GM23338 (cell line): ENCODE data around the gene FLT1. TPM values are rescaled to one million over a fixed set of nuclear protein-coding genes. Genes with fewer than 3 reads are reported as not detected.

Experiments used
- ATAC-seq: fragments of 200-7000 bp; cut with Tn5 transposase; 3 replicates; pipeline ENCODE4 v1.9.1; 2020
- DNase-seq: peaks from one replicate; pipeline ENCODE4 v3.0.0-alpha.2; 2015; ENCODE audit warnings: low spot score
- H2AFZ ChIP-seq: fragments of 200-600 bp; sonication (generic); 2 replicates; pipeline ENCODE4 v1.8.0; 2016; ENCODE audit warnings: antibody characterized with exemption, mild to moderate bottlenecking, moderate library complexity
- H3F3A ChIP-seq: fragments of 200-600 bp; sonication (generic); replicated peaks from 2 replicates; pipeline ENCODE4 v1.8.0; 2017; ENCODE audit warnings: antibody characterized with exemption, mixed run types, low read depth
- H3K27ac ChIP-seq: fragments of 200-600 bp; sonication (generic); 2 replicates; pipeline ENCODE4 v1.6.1; 2016; ENCODE audit warnings: low read depth
- H3K27me3 ChIP-seq: fragments of 200-600 bp; sonication (generic); 2 replicates; pipeline ENCODE4 v1.8.0; 2016; ENCODE audit warnings: mild to moderate bottlenecking, mixed run types, moderate library complexity; ENCODE audit not compliant: insufficient read depth
- H3K36me3 ChIP-seq: fragments of 200-600 bp; sonication (generic); 2 replicates; pipeline ENCODE4 v1.8.0; 2016; ENCODE audit warnings: mild to moderate bottlenecking; ENCODE audit not compliant: insufficient read depth
- H3K4me1 ChIP-seq: fragments of 200-600 bp; sonication (generic); 2 replicates; pipeline ENCODE4 v1.8.0; 2016; ENCODE audit warnings: mild to moderate bottlenecking, moderate library complexity; ENCODE audit not compliant: insufficient read depth
- H3K4me2 ChIP-seq: fragments of 200-600 bp; sonication (generic); 2 replicates; pipeline ENCODE4 v1.7.1; 2017; ENCODE audit warnings: mixed run types
- H3K4me3 ChIP-seq: fragments of 200-600 bp; sonication (generic); 2 replicates; pipeline ENCODE4 v1.6.1; 2016; ENCODE audit warnings: mixed run types
- H3K79me2 ChIP-seq: fragments of 200-600 bp; sonication (generic); replicated peaks from 2 replicates; pipeline ENCODE4 v1.8.0; 2017; ENCODE audit warnings: mild to moderate bottlenecking; ENCODE audit not compliant: insufficient read depth
- H3K9me2 ChIP-seq: fragments of 200-600 bp; sonication (generic); 2 replicates; pipeline ENCODE4 v1.8.0; 2017; ENCODE audit not compliant: insufficient read depth
- H4K20me1 ChIP-seq: fragments of 200-600 bp; sonication (generic); replicated peaks from 2 replicates; pipeline ENCODE4 v1.8.0; 2017; ENCODE audit warnings: mild to moderate bottlenecking; ENCODE audit not compliant: insufficient read depth
- H3K27ac Mint-ChIP-seq: 2 replicates; pipeline ENCODE4 v1.8.0; 2020; ENCODE audit warnings: inconsistent platforms, mild to moderate bottlenecking, moderate library complexity, mixed read lengths
- H3K27me3 Mint-ChIP-seq: 3 replicates; pipeline ENCODE4 v1.8.0; 2022; ENCODE audit warnings: low read depth, mild to moderate bottlenecking, moderate library complexity, mixed read lengths, inconsistent platforms; ENCODE audit not compliant: insufficient read depth, poor library complexity
- H3K36me3 Mint-ChIP-seq: 3 replicates; pipeline ENCODE4 v1.8.0; 2021; ENCODE audit warnings: low read depth, mild to moderate bottlenecking, inconsistent platforms, moderate library complexity, mixed read lengths
- H3K4me1 Mint-ChIP-seq: 3 replicates; pipeline ENCODE4 v1.8.0; 2020; ENCODE audit warnings: mild to moderate bottlenecking, inconsistent platforms, mixed read lengths
- H3K4me3 Mint-ChIP-seq: 3 replicates; pipeline ENCODE4 v1.8.0; 2021; ENCODE audit warnings: moderate library complexity, mild to moderate bottlenecking, inconsistent platforms, mixed read lengths
- H3K9me3 Mint-ChIP-seq: 3 replicates; pipeline ENCODE4 v1.8.0; 2020; ENCODE audit warnings: moderate library complexity, mild to moderate bottlenecking, inconsistent platforms, mixed read lengths
- CREB1 ChIP-seq: fragments of 250-450 bp; sonication (Bioruptor Pico); IDR thresholded peaks from 2 replicates; pipeline ENCODE4 v1.5.0; 2020; ENCODE audit warnings: low read depth, mild to moderate bottlenecking, moderate library complexity
- EZH2 ChIP-seq: fragments of 200-600 bp; sonication (generic); IDR thresholded peaks from one replicate; pipeline ENCODE4 v1.8.0; 2017; ENCODE audit warnings: antibody characterized with exemption, mild to moderate bottlenecking, low read depth; ENCODE audit not compliant: unreplicated experiment
- EZH2phosphoT487 ChIP-seq: fragments of 200-600 bp; sonication (generic); IDR thresholded peaks from one replicate; pipeline ENCODE4 v1.8.1; 2018; ENCODE audit warnings: antibody characterized with exemption; ENCODE audit not compliant: unreplicated experiment
- JUNB ChIP-seq: IDR thresholded peaks from one replicate; pipeline ENCODE4 v1.6.1; 2016; ENCODE audit warnings: antibody characterized with exemption; ENCODE audit not compliant: unreplicated experiment
- NANOG ChIP-seq: IDR thresholded peaks from 2 replicates; pipeline ENCODE4 v1.6.1; 2016; ENCODE audit warnings: antibody characterized with exemption, borderline replicate concordance
- POLR2AphosphoS5 ChIP-seq: IDR thresholded peaks from 2 replicates; pipeline ENCODE4 v1.6.1; 2016; ENCODE audit warnings: antibody characterized with exemption, low read depth
- STAT1 ChIP-seq: IDR thresholded peaks from one replicate; pipeline ENCODE4 v1.6.1; 2016; ENCODE audit warnings: antibody characterized with exemption; ENCODE audit not compliant: unreplicated experiment
- ZNF114 ChIP-seq: fragments of 250-450 bp; sonication (Bioruptor Pico); IDR thresholded peaks from 2 replicates; pipeline ENCODE4 v1.5.0; 2020; ENCODE audit warnings: mild to moderate bottlenecking, moderate library complexity
- ZNF331 ChIP-seq: fragments of 250-450 bp; sonication (Bioruptor Pico); IDR thresholded peaks from 2 replicates; pipeline ENCODE4 v1.5.0; 2020; ENCODE audit warnings: low read depth, mild to moderate bottlenecking, moderate library complexity
- polyA plus RNA-seq: library from polyadenylated mRNA; unstranded; fragments of >200 nt; fragmentation: Nextera tagmentation; extraction: Ambion mirVana; gene quantifications from 2 replicates; pipeline ENCODE4 v1.2.1, GENCODE V29; 2016
- total RNA-seq: library from RNA; depleted of rRNA; stranded (reverse); fragments of >200 nt; shearing (Covaris generic); gene quantifications from 2 replicates; pipeline ENCODE4 v1.2.3, GENCODE V29; 2014
- TF ChIP-seq, protein P1 (sequence below): IDR thresholded peaks from one replicate; pipeline ENCODE4 v1.6.1; 2018; ENCODE audit warnings: antibody characterized with exemption; ENCODE audit not compliant: unreplicated experiment
- TF ChIP-seq, protein P2 (sequence below), 2 experiments: fragments of 200-600 bp in 1 of 2; sonication (generic) in 1 of 2; conservative IDR thresholded peaks; 2 replicates each; pipeline versions ENCODE4 v1.5.1 to v1.6.1; 2016 to 2017; ENCODE audit warnings: antibody characterized with exemption in 2 of 2, low read depth in 2 of 2, mild to moderate bottlenecking in 2 of 2, moderate library complexity in 1 of 2
- TF ChIP-seq, protein P3 (sequence below): fragments of 250-450 bp; sonication (Bioruptor Pico); IDR thresholded peaks from 2 replicates; pipeline ENCODE4 v1.5.0; 2020; ENCODE audit warnings: mild to moderate bottlenecking, moderate library complexity
- TF ChIP-seq, protein P4 (sequence below): IDR thresholded peaks from 2 replicates; pipeline ENCODE4 v1.6.1; 2016; ENCODE audit warnings: antibody characterized with exemption

FLT1 gene
- total and polyA plus RNA-seq, 2 experiments from 2014 or later: 26.8 to 116 TPM

DNA sequence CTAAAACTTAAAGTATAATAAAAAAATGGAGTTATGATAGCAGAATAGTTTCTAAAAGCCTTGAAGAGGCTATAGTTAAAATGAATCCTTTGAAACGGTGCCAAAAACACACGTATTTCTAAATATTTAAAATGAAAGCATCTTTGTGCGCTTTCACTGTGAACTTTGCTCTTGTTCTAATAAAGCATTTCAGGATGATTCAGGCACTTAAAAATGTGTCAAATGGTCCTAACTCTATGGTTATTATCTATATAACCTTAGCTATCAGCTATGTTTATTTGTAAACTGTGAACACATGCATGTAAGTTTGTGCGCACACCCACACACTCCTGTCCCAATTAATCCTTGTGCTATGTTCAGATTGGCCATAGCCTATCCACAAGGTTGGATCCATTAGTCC, 124.5 kb downstream of the FLT1 start:
- Histone ChIP-seq H3K79me2 (no peaks in the 10 kb centered on the region), H2AFZ (no peak overlapping the region), H4K20me1 (no peaks in the 10 kb centered on the region), H3K27ac (no peak overlapping the region), H3K36me3 (peaks cover 3% of the 10 kb centered on the region; the same call in 1 of the 2 replicates), H3K4me2 (no peak overlapping the region), H3K27me3 (no peaks in the 10 kb centered on the region), H3K4me1 (no peaks in the 10 kb centered on the region; the same call in 1 of the 2 replicates), H3K4me3 (no peak overlapping the region), H3F3A (no peaks in the 10 kb centered on the region), H3K9me2 (peaks cover 7% of the 10 kb centered on the region; the same call in 1 of the 2 replicates)
- ATAC-seq: no peak
- Mint-ChIP-seq H3K4me3 (no peak overlapping the region), H3K9me3 (no peaks in the 10 kb centered on the region), H3K36me3 (peaks cover 37% of the 10 kb centered on the region), H3K27me3 (no peaks in the 10 kb centered on the region), H3K27ac (no peak overlapping the region), H3K4me1 (peaks cover 6% of the 10 kb centered on the region; the same call in 2 of the 3 replicates)
- TF ChIP-seq ZNF114 (no peak), CREB1 (CRISPR knock-in tag) (no peak), EZH2 (no peak), STAT1 (no peak), JUNB (no peak), NANOG (no peak), EZH2phosphoT487 (no peak), POLR2AphosphoS5 (no peak), ZNF331 (CRISPR knock-in tag) (no peak)
- TF ChIP-seq, protein P1, sequence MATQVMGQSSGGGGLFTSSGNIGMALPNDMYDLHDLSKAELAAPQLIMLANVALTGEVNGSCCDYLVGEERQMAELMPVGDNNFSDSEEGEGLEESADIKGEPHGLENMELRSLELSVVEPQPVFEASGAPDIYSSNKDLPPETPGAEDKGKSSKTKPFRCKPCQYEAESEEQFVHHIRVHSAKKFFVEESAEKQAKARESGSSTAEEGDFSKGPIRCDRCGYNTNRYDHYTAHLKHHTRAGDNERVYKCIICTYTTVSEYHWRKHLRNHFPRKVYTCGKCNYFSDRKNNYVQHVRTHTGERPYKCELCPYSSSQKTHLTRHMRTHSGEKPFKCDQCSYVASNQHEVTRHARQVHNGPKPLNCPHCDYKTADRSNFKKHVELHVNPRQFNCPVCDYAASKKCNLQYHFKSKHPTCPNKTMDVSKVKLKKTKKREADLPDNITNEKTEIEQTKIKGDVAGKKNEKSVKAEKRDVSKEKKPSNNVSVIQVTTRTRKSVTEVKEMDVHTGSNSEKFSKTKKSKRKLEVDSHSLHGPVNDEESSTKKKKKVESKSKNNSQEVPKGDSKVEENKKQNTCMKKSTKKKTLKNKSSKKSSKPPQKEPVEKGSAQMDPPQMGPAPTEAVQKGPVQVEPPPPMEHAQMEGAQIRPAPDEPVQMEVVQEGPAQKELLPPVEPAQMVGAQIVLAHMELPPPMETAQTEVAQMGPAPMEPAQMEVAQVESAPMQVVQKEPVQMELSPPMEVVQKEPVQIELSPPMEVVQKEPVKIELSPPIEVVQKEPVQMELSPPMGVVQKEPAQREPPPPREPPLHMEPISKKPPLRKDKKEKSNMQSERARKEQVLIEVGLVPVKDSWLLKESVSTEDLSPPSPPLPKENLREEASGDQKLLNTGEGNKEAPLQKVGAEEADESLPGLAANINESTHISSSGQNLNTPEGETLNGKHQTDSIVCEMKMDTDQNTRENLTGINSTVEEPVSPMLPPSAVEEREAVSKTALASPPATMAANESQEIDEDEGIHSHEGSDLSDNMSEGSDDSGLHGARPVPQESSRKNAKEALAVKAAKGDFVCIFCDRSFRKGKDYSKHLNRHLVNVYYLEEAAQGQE: no peak
- TF ChIP-seq, protein P2, sequence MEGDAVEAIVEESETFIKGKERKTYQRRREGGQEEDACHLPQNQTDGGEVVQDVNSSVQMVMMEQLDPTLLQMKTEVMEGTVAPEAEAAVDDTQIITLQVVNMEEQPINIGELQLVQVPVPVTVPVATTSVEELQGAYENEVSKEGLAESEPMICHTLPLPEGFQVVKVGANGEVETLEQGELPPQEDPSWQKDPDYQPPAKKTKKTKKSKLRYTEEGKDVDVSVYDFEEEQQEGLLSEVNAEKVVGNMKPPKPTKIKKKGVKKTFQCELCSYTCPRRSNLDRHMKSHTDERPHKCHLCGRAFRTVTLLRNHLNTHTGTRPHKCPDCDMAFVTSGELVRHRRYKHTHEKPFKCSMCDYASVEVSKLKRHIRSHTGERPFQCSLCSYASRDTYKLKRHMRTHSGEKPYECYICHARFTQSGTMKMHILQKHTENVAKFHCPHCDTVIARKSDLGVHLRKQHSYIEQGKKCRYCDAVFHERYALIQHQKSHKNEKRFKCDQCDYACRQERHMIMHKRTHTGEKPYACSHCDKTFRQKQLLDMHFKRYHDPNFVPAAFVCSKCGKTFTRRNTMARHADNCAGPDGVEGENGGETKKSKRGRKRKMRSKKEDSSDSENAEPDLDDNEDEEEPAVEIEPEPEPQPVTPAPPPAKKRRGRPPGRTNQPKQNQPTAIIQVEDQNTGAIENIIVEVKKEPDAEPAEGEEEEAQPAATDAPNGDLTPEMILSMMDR (conservative IDR thresholded peaks at IDR 0.05; ENCODE audit: low read depth in 2 of 2): no peak
- TF ChIP-seq, protein P3, sequence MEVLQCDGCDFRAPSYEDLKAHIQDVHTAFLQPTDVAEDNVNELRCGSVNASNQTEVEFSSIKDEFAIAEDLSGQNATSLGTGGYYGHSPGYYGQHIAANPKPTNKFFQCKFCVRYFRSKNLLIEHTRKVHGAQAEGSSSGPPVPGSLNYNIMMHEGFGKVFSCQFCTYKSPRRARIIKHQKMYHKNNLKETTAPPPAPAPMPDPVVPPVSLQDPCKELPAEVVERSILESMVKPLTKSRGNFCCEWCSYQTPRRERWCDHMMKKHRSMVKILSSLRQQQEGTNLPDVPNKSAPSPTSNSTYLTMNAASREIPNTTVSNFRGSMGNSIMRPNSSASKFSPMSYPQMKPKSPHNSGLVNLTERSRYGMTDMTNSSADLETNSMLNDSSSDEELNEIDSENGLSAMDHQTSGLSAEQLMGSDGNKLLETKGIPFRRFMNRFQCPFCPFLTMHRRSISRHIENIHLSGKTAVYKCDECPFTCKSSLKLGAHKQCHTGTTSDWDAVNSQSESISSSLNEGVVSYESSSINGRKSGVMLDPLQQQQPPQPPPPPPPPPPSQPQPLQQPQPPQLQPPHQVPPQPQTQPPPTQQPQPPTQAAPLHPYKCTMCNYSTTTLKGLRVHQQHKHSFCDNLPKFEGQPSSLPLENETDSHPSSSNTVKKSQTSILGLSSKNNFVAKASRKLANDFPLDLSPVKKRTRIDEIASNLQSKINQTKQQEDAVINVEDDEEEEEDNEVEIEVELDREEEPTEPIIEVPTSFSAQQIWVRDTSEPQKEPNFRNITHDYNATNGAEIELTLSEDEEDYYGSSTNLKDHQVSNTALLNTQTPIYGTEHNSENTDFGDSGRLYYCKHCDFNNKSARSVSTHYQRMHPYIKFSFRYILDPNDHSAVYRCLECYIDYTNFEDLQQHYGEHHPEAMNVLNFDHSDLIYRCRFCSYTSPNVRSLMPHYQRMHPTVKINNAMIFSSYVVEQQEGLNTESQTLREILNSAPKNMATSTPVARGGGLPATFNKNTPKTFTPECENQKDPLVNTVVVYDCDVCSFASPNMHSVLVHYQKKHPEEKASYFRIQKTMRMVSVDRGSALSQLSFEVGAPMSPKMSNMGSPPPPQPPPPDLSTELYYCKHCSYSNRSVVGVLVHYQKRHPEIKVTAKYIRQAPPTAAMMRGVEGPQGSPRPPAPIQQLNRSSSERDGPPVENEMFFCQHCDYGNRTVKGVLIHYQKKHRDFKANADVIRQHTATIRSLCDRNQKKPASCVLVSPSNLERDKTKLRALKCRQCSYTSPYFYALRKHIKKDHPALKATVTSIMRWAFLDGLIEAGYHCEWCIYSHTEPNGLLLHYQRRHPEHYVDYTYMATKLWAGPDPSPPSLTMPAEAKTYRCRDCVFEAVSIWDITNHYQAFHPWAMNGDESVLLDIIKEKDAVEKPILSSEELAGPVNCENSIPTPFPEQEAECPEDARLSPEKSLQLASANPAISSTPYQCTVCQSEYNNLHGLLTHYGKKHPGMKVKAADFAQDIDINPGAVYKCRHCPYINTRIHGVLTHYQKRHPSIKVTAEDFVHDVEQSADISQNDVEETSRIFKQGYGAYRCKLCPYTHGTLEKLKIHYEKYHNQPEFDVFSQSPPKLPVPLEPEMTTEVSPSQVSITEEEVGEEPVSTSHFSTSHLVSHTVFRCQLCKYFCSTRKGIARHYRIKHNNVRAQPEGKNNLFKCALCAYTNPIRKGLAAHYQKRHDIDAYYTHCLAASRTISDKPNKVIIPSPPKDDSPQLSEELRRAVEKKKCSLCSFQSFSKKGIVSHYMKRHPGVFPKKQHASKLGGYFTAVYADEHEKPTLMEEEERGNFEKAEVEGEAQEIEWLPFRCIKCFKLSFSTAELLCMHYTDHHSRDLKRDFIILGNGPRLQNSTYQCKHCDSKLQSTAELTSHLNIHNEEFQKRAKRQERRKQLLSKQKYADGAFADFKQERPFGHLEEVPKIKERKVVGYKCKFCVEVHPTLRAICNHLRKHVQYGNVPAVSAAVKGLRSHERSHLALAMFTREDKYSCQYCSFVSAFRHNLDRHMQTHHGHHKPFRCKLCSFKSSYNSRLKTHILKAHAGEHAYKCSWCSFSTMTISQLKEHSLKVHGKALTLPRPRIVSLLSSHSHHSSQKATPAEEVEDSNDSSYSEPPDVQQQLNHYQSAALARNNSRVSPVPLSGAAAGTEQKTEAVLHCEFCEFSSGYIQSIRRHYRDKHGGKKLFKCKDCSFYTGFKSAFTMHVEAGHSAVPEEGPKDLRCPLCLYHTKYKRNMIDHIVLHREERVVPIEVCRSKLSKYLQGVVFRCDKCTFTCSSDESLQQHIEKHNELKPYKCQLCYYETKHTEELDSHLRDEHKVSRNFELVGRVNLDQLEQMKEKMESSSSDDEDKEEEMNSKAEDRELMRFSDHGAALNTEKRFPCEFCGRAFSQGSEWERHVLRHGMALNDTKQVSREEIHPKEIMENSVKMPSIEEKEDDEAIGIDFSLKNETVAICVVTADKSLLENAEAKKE (CRISPR knock-in tag): no peak
- TF ChIP-seq, protein P4, sequence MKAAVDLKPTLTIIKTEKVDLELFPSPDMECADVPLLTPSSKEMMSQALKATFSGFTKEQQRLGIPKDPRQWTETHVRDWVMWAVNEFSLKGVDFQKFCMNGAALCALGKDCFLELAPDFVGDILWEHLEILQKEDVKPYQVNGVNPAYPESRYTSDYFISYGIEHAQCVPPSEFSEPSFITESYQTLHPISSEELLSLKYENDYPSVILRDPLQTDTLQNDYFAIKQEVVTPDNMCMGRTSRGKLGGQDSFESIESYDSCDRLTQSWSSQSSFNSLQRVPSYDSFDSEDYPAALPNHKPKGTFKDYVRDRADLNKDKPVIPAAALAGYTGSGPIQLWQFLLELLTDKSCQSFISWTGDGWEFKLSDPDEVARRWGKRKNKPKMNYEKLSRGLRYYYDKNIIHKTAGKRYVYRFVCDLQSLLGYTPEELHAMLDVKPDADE: no peak
- DNase-seq: no peak
